NCI-H2196 (cell line): ENCODE data around the gene ZFYVE28.

Experiments
- DNase-seq: peaks from one replicate; lab custom pipeline; 2025; ENCODE audit not compliant: unreplicated experiment; lab: John Stamatoyannopoulos, UW

ZFYVE28 gene

DNA sequence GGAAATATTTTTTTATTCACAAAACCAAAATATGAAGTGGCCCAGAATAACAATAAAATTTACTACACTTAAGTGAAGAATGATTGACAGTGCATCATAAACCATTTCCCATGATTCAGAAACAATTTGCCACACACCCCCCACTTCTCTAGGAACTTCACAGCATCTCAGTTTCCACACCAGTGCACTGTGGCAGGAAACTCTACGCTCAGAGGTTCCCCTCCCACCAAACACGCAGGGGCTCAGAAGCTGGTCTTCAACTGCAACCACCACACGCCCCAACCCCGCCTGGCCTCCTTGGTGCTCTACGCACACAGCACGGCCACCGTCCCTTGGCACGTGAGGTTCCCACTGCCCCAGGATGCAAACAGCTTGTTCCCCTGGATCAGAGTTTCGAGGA, 63.7 kb downstream of the ZFYVE28 start:
- DNase-seq, result no peak

- DNase-seq, result no peak
Measured at GRCh38 chr4:2354118-2354517, 64.3 kb downstream of the ZFYVE28 start.

- no peak for DNase-seq
Measured at GRCh38 chr4:2353222-2354107, 65.0 kb downstream of the ZFYVE28 start.

- DNase-seq, result no peak
Measured at GRCh38 chr4:2352729-2353221, 65.7 kb downstream of the ZFYVE28 start.

DNA sequence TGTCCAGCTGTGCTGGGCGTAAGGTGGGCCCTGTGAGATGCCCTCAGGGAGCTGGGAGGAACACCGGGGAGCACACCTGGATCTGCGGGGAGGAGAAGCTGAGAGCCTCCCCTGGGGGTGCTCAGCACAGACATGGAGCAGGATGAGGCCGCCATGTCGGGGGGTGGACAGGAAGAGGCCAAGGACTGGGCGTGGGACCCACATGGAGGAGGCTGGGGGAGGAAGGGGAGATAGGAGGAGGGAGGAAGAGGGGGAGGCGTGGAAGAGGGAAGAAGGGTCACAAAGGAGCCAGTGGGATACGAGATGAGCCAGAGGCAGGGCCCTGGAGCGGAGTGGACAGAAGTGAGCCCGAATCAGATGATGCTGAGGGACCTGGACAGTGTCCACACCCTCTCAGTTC, 66.3 kb downstream of the ZFYVE28 start:
- DNase-seq, result no peak

DNA sequence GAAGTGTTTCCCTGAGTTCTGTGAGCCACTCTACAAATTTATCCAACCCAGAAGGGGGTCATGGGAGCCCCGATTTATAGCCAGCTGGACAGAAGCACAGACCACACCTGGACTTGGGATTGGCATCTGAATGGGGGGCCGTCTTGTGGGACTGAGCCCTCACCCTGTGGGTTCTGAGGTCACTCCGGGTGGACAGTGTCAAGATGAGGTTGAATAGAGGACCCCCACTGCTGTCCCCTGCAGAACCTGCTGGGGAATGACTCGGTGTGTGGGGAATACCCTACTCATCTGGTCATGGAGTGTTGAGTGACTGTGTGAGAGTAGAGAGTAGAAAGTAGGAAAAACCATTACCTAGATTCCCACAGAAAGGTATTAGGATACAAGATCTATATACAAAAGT, 67.5 kb downstream of the ZFYVE28 start:
- DNase-seq, result no peak

GRCh38 chr4:2348786-2349185, 69.7 kb downstream of the ZFYVE28 start:
- DNase-seq, result no peak

DNA sequence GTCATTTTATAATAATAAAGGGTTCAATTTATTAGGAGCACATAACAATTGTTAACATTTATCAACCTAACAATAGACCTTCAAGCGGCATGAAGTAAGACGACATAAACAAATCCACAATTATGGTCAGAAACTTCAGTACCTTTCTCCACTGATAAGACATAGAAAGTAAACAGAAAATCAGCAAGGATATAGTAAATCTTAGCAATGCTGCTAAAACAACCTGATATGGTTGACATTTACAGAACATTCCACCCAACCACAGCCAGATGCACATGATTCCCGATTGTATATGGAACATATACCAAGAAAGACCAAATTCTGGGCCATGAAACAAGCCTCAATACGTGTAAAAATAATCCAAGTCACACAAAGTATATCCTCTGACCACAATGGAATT, 71.3 kb downstream of the ZFYVE28 start:
- no peak for DNase-seq

DNA sequence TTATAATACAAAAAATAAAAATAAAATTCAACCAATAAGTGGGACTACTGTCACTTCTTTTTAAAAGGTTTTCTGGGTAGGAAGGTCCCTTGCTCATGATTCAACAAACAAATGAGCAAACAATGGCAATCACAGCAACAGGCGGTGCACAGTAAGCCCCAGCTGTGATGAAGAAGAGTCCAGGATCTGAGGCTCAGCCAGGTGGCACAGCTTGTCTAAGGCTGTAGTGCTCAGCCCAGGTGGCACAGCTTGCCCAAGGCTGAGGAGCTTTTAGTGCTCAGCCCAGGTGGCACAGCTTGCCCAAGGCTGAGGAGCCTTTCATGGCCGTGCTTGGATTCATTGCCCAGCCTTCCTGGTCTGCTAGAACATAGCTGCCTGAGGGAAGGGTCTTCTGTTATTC, 75.0 kb downstream of the ZFYVE28 start:
- DNase-seq, result no peak

- DNase-seq, result no peak
Measured at GRCh38 chr4:2341911-2342652, 76.4 kb downstream of the ZFYVE28 start.

DNA sequence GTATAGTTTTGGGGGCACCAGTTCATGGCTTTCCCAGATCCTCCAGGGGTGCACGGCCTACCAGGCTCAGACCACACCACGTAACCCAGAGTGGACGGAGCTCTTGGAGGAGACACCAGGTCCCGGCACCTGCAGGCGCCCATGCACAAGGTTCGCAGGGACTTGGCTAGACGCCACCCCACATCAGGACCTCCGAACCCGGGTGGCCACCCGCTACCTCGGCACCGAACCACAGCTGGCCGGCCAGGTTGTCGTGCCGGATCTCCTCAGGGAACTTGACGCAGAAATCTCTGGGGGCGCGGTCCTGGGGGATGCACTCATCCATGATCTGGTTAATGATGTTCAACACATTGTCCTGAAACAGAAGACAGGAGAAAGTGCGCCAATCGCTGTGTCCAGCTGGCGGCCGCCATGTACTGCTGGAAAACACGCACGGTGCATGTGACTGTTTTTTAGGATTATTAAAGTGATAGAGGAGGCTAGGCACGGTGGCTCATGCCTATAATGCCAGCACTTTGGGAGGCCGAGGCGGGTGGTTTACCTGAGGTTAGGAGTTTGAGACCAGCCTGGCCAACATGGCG, 77.1 kb downstream of the ZFYVE28 start:
- no peak for DNase-seq

DNA sequence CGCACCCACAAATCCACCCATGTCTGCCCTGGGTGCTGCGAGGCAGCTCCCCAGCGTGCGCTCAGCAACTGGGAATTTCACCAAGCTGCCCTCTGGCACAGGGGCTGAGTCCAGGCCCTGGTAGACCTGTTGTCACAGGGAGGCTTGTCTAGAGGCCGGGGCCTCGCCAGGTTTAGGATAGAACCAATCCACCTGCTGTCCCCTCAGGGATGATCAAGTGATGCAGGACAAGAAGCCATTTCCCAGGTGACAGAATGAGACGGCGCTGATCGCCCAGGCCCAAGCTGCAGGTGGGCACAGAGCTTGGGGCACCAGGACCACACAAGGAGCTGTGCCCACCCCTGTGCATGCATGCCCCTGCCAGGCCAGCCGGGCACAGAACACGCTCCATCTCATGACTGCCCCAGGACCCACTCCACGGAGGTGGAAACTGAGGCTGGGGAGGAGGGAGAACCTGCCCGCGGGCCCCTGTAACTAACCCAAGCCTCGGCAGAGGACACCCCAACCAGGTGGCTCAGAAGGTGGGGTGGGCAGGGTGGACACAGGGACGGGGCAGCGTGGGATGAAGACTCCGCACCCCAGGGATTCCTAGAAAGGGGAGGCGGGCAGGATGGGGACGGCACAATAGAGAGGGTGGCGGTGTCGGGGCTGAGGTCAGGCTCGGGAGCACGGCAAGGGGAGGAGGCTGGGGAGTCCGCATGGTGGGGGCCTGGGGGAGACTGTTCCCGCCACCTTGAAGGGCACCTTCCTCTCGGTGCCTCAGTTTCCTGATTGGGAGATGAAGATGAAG, 78.0 kb downstream of the ZFYVE28 start:
- no peak for DNase-seq

DNA sequence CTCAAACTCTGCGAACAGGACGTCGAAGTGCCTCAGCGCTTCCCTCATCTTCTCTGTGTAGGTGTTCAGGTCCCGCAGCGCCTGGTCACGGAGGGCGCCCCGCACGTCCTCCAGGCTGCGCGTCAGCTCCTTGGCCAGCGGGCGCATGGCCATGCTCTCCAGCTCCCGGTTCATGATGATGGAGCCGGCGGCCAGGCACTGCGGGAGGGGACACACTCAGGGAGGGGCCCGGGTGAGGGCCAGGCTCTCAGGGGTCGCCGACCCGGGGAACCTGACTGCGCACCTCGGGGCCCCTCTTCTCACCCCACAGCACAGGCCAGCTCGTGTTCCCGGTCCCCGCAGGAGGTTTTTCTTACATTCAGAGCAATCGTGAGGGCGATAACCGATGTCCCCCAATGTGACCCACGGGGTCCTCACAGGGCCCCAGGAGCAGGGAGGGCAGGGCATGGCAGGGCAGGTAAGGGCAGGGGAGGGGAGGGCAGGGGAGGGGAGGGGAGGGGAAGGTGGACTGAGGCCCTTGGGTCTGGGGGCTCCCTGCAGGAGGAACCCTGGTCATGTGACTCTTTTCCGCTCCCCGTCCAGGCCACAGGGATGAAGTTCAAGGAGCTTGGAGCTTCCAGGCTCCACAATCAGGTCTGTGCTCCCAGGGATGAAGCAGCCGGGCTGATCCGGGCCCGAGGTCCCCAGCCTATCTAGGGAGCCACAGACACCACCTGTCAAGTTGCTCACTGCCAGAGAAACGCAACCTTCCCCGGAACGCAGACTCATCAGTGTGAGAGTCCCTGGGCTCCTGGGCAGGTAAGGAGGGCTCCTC, 78.8 kb downstream of the ZFYVE28 start:
- no peak for DNase-seq

DNA sequence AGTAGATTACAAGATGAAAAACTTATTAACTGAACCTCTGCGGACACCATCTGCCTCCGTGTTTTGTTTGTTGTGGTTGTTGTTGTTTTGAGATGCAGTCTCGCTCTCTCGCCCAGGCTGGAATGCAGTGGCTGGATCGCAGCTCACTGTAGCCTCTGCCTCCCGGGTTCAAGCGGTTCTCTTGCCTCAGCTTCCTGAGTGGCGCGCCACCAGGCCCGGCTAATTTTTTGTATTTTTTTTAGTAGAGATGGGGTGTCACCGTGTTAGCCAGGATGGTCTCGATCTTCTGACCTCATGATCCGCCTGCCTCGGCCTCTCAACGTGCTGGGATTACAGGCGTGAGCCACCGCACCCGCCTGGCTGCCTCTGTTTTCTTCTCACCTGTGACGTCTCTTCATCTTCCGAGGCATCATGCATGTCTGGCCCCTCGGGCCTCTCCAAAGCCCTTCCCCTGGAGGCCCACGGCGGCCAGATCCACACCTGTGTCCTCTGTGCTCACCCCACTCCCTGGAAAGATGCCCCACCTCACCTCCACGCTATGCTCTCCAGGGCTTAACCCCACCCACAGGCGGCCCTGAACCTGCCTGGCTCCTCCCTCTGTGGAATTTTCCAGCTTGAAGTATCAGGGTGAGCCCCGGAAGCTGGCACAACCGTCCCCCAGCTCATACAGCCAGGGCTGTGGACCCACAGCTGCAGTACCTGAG, 79.5 kb downstream of the ZFYVE28 start:
- no peak for DNase-seq

- DNase-seq, result no peak
Measured at GRCh38 chr4:2337896-2338295, 80.5 kb downstream of the ZFYVE28 start.

GRCh38 chr4:2337131-2337723, 81.2 kb downstream of the ZFYVE28 start:
- DNase-seq, result no peak

GRCh38 chr4:2336659-2337058, 81.8 kb downstream of the ZFYVE28 start:
- DNase-seq, result no peak

- no peak for DNase-seq
Measured at GRCh38 chr4:2335729-2336101, 82.7 kb downstream of the ZFYVE28 start.
